MG63 (cell line): ENCODE results near the gene ARHGAP26. TPM values are rescaled to one million over a fixed set of nuclear protein-coding genes. Genes with fewer than 3 reads are reported as not detected.

Source experiments
- DNase-seq: peaks from one replicate; pipeline ENCODE4 v3.0.0-alpha.2; 2020
- H3K27me3 ChIP-seq: fragments of 250-450 bp; sonication (Bioruptor Pico); 2 replicates; pipeline ENCODE4 v1.5.1; 2020; ENCODE audit warnings: mild to moderate bottlenecking, moderate library complexity
- H3K36me3 ChIP-seq: fragments of 250-450 bp; sonication (Bioruptor Pico); 2 replicates; pipeline ENCODE4 v1.5.1; 2020; ENCODE audit warnings: mild to moderate bottlenecking, moderate library complexity
- H3K4me3 ChIP-seq: fragments of 250-450 bp; sonication (Bioruptor Pico); 2 replicates; pipeline ENCODE4 v1.5.1; 2020; ENCODE audit warnings: mild to moderate bottlenecking, moderate library complexity
- H3K9me3 ChIP-seq: fragments of 250-450 bp; sonication (Bioruptor Pico); 2 replicates; pipeline ENCODE4 v1.5.1; 2020; ENCODE audit warnings: mild to moderate bottlenecking, moderate library complexity
- total RNA-seq: library from RNA; depleted of rRNA; stranded (reverse); fragments of >200 nt; shearing (Covaris generic); gene quantifications from 2 replicates; pipeline ENCODE4 v1.2.3, GENCODE V29; 2014; ENCODE audit warnings: low replicate concordance

Gene ARHGAP26
- total RNA-seq, 1 experiment from 2014 or later: 1.3 TPM

- Histone ChIP-seq H3K27me3 (no peaks in the 10 kb centered on the region), H3K36me3 (no peaks in the 10 kb centered on the region), H3K9me3 (peaks cover 4% of the 10 kb centered on the region; the same call in 1 of the 2 replicates), H3K4me3 (no peak overlapping the region)
- no peak for DNase-seq
These were observed 416.4 kb downstream of the ARHGAP26 start for GRCh38 chr5:143186623-143187022.

GRCh38 chr5:143187495-143187894, 417.3 kb downstream of the ARHGAP26 start:
- Histone ChIP-seq H3K4me3 (no peak overlapping the region), H3K36me3 (no peaks in the 10 kb centered on the region), H3K9me3 (peaks cover 4% of the 10 kb centered on the region; the same call in 1 of the 2 replicates), H3K27me3 (no peaks in the 10 kb centered on the region)
- DNase-seq: no peak

- Histone ChIP-seq H3K36me3 (no peaks in the 10 kb centered on the region), H3K27me3 (no peaks in the 10 kb centered on the region), H3K9me3 (peaks cover 4% of the 10 kb centered on the region; the same call in 1 of the 2 replicates), H3K4me3 (no peak overlapping the region)
- no peak for DNase-seq
These were observed 417.9 kb downstream of the ARHGAP26 start for GRCh38 chr5:143188083-143188482.

GRCh38 chr5:143188692-143189091, 418.5 kb downstream of the ARHGAP26 start:
- Histone ChIP-seq H3K36me3 (no peaks in the 10 kb centered on the region), H3K4me3 (no peak overlapping the region), H3K9me3 (peaks cover 4% of the 10 kb centered on the region; the same call in 1 of the 2 replicates), H3K27me3 (no peaks in the 10 kb centered on the region)
- DNase-seq: no peak

- Histone ChIP-seq H3K36me3 (no peaks in the 10 kb centered on the region), H3K9me3 (peaks cover 4% of the 10 kb centered on the region; the same call in 1 of the 2 replicates), H3K4me3 (no peak overlapping the region), H3K27me3 (no peaks in the 10 kb centered on the region)
- no peak for DNase-seq
These were observed 420.2 kb downstream of the ARHGAP26 start for GRCh38 chr5:143190260-143190810.

GRCh38 chr5:143191720-143192119, 421.5 kb downstream of the ARHGAP26 start:
- H3K4me3 ChIP-seq: no peak overlapping the region
- DNase-seq: no peak
- no peaks in the 10 kb centered on the region for H3K27me3 ChIP-seq
- no peaks in the 10 kb centered on the region for H3K36me3 ChIP-seq
- peaks cover 4% of the 10 kb centered on the region; the same call in 1 of the 2 replicates for H3K9me3 ChIP-seq

GRCh38 chr5:143192191-143192900, 422.2 kb downstream of the ARHGAP26 start:
- Histone ChIP-seq H3K36me3 (no peaks in the 10 kb centered on the region), H3K4me3 (no peak overlapping the region), H3K27me3 (no peaks in the 10 kb centered on the region), H3K9me3 (peaks cover 4% of the 10 kb centered on the region; the same call in 1 of the 2 replicates)
- no peak for DNase-seq

GRCh38 chr5:143194206-143194605, 424.0 kb downstream of the ARHGAP26 start:
- no peak for DNase-seq
- Histone ChIP-seq H3K27me3 (no peaks in the 10 kb centered on the region), H3K4me3 (no peak overlapping the region), H3K36me3 (no peaks in the 10 kb centered on the region), H3K9me3 (peaks cover 7% of the 10 kb centered on the region; the same call in 1 of the 2 replicates)

GRCh38 chr5:143194713-143195112, 424.5 kb downstream of the ARHGAP26 start:
- no peaks in the 10 kb centered on the region for H3K36me3 ChIP-seq
- no peaks in the 10 kb centered on the region for H3K27me3 ChIP-seq

GRCh38 chr5:143195491-143195890, 425.3 kb downstream of the ARHGAP26 start:
- no peaks in the 10 kb centered on the region for H3K27me3 ChIP-seq
- H3K4me3 ChIP-seq: no peak overlapping the region
- DNase-seq: no peak
- no peaks in the 10 kb centered on the region for H3K36me3 ChIP-seq
- peaks cover 2% of the 10 kb centered on the region; the same call in 1 of the 2 replicates for H3K9me3 ChIP-seq

More at GRCh38 chr5:143194713-143195112, 424.5 kb downstream of the ARHGAP26 start:
- no peak overlapping the region for H3K4me3 ChIP-seq
- no peak for DNase-seq
- peaks cover 7% of the 10 kb centered on the region; the same call in 1 of the 2 replicates for H3K9me3 ChIP-seq

- H3K4me3 ChIP-seq: no peak overlapping the region
- no peak for DNase-seq
- H3K36me3 ChIP-seq: no peaks in the 10 kb centered on the region
- H3K9me3 ChIP-seq: 0 out of 2 replicates have a peak, but pooled peaks cover 2% of the 10 kb centered on the region
- H3K27me3 ChIP-seq: no peaks in the 10 kb centered on the region
These were observed 426.6 kb downstream of the ARHGAP26 start for GRCh38 chr5:143196601-143197259.

- no peak overlapping the region for H3K4me3 ChIP-seq
- peaks cover 4% of the 10 kb centered on the region; the same call in 1 of the 2 replicates for H3K9me3 ChIP-seq
- no peaks in the 10 kb centered on the region for H3K36me3 ChIP-seq
- DNase-seq: no peak
- no peaks in the 10 kb centered on the region for H3K27me3 ChIP-seq
These were observed 427.1 kb downstream of the ARHGAP26 start for GRCh38 chr5:143197260-143197656.

GRCh38 chr5:143198332-143198731, 428.2 kb downstream of the ARHGAP26 start:
- no peak for DNase-seq
- H3K27me3 ChIP-seq: no peaks in the 10 kb centered on the region
- H3K4me3 ChIP-seq: no peak overlapping the region

GRCh38 chr5:143199161-143199560, 429.0 kb downstream of the ARHGAP26 start:
- Histone ChIP-seq H3K4me3 (no peak overlapping the region), H3K36me3 (no peaks in the 10 kb centered on the region), H3K9me3 (peaks cover 14% of the 10 kb centered on the region), H3K27me3 (no peaks in the 10 kb centered on the region)
- DNase-seq: no peak

More at GRCh38 chr5:143198332-143198731, 428.2 kb downstream of the ARHGAP26 start:
- Histone ChIP-seq H3K36me3 (no peaks in the 10 kb centered on the region), H3K9me3 (peaks cover 11% of the 10 kb centered on the region)

GRCh38 chr5:143199843-143200242, 429.7 kb downstream of the ARHGAP26 start:
- Histone ChIP-seq H3K9me3 (peaks cover 14% of the 10 kb centered on the region), H3K4me3 (no peak overlapping the region), H3K36me3 (no peaks in the 10 kb centered on the region), H3K27me3 (no peaks in the 10 kb centered on the region)
- no peak for DNase-seq

- no peak overlapping the region for H3K4me3 ChIP-seq
- H3K9me3 ChIP-seq: peaks cover 14% of the 10 kb centered on the region
- H3K27me3 ChIP-seq: no peaks in the 10 kb centered on the region
- H3K36me3 ChIP-seq: no peaks in the 10 kb centered on the region
- peak; percentile 91 for DNase-seq
These were observed 430.7 kb downstream of the ARHGAP26 start for GRCh38 chr5:143200781-143201398.

- no peak for DNase-seq
- Histone ChIP-seq H3K27me3 (no peaks in the 10 kb centered on the region), H3K36me3 (no peaks in the 10 kb centered on the region), H3K9me3 (peaks cover 14% of the 10 kb centered on the region), H3K4me3 (no peak overlapping the region)
These were observed 431.4 kb downstream of the ARHGAP26 start for GRCh38 chr5:143201589-143201988.
